GM12892 (cell line): Measurements from ENCODE around the gene SERPINA6.

Experiments
- POLR2AphosphoS5 ChIP-seq: IDR thresholded peaks from 2 replicates; pipeline ENCODE4 v1.6.1; 2011; ENCODE audit warnings: low read depth, low read length, control low read depth
- TAF1 ChIP-seq: IDR thresholded peaks from 2 replicates; pipeline ENCODE4 v1.6.1; 2011; ENCODE audit warnings: low read depth, mild to moderate bottlenecking, control low read depth, low read length, borderline replicate concordance

GRCh38 chr14:94337274-94337673 is 14.1 kb upstream of the SERPINA6 start:
- no peak for TF ChIP-seq TAF1
- TF ChIP-seq POLR2AphosphoS5, result no peak
